ENCODE data around the gene C17orf114.

Gene C17orf114

DNA sequence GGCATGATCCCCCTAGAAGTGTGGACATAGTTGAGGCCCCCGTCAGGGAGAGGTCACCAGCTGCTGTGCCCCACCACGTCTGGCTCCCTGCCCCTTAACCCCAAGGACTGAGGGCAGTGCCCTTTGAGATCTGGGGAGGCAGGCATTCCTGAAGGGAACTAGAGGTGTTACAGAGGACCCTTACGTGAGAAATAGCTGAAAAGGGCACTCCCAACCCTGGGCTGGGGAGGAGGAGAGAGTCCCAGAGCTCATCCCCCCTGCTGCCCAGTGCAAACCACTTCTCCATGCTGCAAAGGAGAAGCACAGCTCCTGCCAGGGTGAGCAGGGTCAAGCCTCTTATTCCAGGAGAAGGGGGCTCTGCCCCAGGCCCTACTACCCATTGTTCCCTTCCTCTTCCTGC is 20.7 kb upstream of the C17orf114 start:
- DNase-seq: no peak

GRCh38 chr17:4818276-4818675 is 16.1 kb upstream of the C17orf114 start:
- no peak for DNase-seq

- no peak for DNase-seq
Observed at GRCh38 chr17:4816826-4817225, 14.7 kb upstream of the C17orf114 start.

DNA sequence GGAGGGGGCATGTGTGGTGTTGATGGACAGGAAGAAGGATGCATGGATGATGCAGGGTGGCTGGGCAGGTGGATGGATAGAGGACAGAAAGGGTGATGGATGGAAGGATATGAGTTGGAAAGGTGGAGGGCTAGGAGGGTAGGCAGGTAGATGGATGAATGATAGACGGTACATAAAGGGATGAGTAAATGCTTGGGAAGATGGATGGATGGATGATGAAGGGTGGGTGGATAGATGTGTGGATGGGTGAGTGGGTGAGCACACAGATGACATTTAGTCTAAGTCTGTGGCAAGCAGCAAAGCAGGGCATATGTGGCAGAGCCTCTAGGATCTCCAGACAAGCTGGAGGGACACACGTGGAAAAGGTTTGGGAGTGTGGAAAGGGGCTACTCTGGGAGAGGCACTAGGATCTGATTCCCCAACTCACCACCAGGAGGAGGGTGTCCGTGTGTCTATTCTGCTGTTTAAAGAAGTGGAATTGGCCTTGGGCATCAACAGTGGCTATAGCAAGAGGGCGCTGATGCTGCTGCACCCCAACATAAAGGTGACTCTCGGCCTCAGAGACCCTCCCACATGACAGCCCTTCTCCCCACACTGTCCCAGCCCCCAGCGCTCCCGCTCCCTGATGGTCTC is 13.0 kb upstream of the C17orf114 start:
- no peak for DNase-seq

DNA sequence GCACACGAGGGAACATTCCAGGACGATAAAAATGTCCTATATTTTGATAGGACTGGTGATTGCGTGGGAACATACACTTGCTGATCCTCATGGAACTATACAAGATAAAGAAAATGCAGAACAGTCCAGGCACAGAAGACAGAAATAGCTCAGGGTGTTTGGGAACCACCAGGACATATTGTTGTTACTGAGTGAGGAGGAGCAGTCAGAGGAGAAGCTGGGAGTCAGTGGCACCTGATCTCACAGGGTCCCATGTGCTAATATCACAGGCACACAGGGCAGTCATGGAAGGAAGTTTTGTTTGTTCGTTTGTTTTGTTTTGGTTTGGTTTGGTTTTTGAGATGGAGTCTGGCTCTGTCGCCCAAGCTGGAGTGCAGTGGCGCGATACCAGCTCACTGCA is 10.6 kb upstream of the C17orf114 start:
- no peak for DNase-seq

DNA sequence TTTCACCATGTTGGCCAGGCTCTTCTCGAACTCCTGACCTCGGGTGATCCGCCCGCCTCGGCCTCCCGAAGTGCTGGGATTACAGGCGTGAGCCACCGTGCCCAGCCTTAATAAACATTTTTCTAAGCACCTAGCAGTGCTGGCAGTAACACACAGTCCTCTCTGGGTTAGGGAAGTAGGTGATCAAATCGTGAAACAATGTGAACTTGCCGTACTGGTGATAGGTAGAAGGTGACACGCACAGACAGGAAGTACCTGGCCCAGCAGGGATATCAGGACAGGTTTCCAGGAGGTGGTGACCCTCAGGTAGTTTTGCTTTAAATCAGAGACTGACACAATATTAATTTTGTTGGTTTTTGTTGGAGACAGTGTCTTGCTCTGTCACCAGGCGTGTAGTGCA is 9.3 kb upstream of the C17orf114 start:
- no peak for DNase-seq

- no peak for DNase-seq
Observed at GRCh38 chr17:4810696-4811290, 8.7 kb upstream of the C17orf114 start.

DNA sequence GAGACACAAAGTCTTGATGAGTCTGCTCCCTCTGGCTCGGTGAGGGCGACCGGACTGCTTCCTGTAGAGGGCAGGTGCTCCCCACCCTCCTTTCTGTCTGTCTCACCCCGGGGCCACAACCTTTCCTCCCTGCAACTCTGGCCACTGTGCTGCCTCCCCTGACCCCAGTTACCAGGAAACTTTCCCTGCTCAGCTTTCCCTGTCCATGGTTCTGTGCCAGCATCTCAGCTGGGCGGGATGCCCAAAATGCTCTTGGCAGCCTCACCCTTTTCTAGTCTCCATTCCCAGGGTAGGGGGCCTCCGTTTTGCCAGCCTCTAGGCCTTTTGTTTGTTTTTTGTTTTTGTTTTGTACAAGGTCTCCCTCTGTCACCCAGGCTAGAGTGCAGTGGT is 6.2 kb upstream of the C17orf114 start:
- no peak for DNase-seq

GRCh38 chr17:4807605-4808377 is 5.7 kb upstream of the C17orf114 start:
- DNase-seq: no peak

DNA sequence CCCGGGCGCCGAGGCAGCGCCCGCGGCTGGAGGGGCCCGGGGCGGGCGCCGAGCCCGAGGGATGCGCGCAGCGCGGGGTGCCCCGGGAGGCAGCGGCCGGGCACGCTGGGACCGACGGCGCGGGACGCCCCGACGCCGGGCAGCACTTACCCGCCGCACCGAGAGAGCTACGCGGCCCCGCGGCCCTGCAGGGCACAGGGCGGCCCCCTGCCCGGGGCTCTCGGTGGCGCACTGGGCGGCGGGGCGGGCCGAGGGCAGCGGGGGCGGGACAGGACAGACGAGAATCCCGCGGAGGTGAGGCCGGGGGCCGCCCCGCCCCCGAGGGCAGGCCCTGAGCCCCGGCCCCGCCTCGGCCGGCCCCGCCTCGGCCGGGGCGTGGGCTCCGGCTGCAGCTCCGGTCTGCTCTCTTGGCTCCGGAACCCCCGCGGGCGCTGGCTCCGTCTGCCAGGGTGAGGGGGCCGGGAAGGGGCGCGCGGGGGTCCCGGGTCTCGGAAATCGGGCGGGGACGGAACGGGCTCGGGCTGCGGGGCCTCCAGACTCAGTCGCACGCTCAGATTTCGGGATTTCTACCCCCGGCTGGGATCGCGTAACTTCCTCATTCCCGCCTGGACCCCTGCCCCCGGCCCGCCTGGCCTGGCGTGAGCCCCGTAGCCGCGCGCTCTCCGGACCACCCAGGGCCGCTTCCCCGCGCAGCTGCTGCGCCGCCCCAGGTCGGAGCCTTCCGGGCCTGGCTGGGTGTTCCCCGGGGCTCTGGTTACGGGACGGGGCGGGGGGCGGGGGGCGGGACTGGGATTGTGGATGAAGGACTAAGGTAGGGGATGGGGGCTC is 4.9 kb upstream of the C17orf114 start, which contains the start of gene PLD2:
Gene PLD2, plus strand, starts transcription at position 376 of the 828 bp plus-strand sequence. CDS start 621 bp downstream, outside the sequence.
- peak; percentile 78 for DNase-seq

GRCh38 chr17:4806456-4806776 is 4.3 kb upstream of the C17orf114 start:
- DNase-seq: no peak

DNA sequence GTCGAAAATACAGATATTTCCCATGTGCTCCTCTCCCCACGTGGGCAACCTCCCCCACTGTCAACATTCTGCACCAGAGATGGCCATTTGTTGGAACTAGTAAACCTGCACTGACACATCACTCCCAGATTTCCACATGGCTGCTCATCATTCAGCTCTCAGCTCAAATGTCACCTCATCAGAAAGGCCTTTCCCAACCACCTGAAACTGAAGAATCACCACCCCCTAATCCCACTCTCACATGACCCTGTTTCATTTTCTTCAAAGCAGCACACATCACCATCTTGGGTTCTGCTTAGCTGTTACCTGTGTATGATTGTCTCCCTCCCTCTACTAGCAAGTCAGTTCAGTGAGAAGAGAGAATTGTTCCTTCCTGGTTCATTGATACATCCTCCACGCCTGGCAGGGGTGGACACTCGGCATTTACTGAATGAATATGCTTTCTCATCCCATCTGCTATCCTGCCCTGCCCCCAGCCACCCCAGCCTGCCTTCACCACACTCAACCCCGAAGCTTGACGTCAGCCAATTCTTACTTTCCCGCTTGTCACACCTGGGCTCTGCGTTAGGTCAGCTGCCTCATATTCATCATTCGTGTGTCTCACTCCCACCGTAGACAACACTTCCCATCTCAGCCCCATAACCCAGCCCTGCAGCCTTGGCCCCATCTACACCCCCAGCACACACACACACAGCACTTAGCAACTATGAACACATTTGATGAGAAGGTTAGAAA is 1.5 kb downstream of the C17orf114 start:
- DNase-seq: no peak

DNA sequence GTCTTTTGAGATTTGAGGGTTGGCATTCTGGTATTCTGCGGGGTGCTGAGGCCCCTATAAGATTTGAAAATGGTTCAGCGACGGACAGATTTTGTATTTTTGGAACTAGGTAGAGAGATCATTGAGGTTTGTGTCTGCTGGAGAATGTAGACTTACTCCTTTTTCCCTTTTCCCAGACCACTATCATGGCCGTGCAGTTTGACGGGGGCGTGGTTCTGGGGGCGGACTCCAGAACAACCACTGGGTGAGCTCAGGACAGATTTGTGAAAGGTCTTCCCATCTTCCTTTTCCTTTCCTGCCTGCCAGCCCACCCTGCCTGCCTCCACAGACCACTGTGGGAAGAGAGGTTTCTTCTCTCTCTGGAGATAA is 5.6 kb downstream of the C17orf114 start:
- DNase-seq: no peak

GRCh38 chr17:4795168-4795567 is 7.0 kb downstream of the C17orf114 start:
- DNase-seq: no peak

DNA sequence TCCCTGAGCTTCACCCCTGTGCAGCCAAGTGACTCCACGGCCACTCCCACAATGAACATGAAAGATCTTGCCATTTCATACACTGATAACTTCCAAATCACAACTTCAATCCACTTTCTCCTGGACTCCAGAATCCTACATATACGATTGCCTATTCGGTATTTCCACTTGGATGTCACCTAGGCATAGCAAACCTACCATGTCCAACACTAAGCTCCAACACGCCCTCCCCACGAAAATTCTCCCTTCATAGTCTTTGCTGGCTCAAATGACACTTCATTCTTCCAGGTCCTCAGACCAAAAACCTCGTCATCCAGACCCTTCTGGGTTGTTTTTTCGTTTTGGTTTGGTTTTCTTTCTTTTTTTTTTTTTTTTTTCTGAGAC is 11.4 kb downstream of the C17orf114 start:
- no peak for DNase-seq

DNA sequence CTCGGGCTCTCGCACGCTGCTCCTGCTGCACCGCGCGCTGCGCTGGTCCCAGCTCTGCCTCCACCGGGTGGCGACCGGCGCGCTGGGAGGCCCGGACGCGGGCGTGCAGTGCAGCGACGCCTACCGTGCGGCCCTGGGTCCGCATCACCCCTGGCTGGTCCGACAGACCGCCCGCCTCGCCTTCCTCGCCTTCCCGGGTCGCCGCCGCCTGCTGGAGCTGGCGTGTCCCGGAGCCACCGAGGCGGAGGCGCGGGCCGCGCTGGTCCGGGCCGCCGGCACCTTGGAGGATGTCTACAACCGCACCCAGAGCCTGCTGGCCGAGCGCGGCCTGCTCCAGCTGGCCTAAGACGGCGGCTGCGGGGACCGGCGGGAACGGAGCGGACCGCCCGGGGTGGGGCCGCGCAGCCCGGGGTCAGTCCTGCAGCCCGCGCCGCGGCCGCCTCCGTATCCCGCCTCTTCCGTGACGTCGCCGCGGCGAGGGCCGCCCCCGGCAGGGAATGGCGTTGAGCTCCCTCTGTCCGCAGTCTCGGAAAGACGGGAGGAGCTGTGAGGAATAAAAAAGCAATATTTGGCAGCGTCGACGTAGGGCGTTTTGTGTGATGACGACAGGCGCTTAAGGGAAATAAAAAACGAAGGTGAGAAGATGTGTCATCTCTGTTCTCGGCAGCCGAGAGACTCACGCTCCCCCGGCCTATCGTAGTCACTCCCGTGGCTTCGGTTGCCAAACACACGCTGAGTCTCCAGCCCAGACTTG is 12.0 kb downstream of the C17orf114 start:
- DNase-seq: peak; percentile 65

- no peak for DNase-seq
Observed at GRCh38 chr17:4789701-4789950, 12.5 kb downstream of the C17orf114 start.

DNA sequence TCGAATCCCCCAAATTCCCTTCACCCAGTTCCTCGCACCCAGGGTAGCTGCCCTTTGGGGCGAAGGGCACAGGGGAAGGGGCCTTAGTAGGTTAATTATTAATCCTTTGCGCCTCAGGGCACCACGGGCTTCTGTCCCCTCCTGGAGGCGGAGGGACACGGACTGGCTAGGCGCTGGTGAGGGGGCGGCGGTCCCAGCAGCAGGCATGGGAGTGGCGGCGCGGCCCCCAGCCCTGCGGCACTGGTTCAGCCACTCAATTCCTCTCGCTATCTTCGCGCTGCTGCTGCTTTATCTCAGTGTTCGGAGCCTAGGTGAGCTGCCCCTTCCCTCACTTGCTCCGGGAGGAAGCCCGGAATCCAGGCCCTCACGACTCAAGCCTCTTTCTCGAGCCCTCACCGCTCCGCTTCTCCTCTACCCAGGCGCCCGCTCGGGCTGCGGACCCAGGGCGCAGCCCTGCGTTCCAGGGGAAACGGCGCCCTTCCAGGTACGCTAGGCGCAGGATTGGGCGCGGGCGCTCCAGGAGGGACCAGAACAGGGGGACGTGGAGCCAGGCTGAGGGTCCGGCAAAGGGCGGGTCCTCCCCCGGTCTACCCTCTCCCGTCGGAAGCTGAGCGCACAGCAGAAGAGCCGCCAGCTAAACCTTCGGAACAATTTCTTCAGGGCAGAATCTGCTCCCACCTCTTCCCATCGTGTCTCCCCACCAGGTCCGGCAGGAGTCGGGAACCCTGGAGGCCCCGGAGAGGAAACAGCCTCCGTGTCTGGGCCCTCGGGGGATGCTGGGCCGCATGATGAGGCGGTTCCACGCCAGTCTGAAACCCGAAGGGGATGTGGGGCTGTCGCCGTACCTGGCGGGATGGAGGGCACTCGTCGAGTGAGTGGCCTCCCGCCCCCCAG is 13.1 kb downstream of the C17orf114 start, which contains the start of gene GLTPD2:
Gene GLTPD2, plus strand, starts transcription at position 158 of the 894 bp plus-strand sequence. Its CDS starts 48 bp downstream, at position 206.
- DNase-seq: no peak

DNA sequence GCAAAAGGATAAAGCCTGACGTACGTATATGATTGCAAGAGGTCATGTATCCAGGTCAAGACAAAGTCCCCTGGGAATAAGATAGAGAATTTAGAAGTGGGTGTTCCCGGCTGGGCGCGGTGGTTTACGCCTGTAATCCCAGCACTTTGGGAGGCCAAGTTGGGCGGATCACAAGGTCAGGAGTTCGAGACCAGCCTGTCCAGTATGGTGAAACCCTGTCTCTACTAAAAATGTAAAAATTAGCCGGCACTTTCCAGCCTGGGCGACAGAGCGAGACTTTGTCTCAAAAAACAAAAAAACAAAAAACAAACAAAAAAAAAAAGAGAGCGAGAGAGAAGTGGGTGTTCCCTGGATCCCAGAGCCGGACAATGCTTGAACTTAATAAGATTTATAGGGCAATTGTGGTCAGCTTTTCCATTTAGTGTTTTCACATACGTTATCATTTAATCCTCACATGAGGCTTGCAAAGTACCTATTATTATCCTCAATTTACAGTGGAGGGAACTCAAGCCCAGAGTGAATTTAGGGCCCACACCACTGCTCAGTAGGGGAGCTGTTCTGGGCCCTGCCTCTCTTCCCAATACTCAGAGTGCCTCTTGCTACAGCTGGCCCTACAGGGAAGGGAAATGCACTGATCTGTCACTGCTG is 13.8 kb downstream of the C17orf114 start:
- no peak for DNase-seq

- DNase-seq: no peak
Observed at GRCh38 chr17:4786516-4786915, 15.6 kb downstream of the C17orf114 start.

All from activated gamma-delta T cell (primary cell).